ENCODE measurements around the gene ZNF385A. TPM values are rescaled to one million over a fixed set of nuclear protein-coding genes. Genes with fewer than 3 reads are reported as not detected.

ZNF385A gene
- total RNA-seq, 1 experiment from 2014 or later, result 5.7 TPM

DNA sequence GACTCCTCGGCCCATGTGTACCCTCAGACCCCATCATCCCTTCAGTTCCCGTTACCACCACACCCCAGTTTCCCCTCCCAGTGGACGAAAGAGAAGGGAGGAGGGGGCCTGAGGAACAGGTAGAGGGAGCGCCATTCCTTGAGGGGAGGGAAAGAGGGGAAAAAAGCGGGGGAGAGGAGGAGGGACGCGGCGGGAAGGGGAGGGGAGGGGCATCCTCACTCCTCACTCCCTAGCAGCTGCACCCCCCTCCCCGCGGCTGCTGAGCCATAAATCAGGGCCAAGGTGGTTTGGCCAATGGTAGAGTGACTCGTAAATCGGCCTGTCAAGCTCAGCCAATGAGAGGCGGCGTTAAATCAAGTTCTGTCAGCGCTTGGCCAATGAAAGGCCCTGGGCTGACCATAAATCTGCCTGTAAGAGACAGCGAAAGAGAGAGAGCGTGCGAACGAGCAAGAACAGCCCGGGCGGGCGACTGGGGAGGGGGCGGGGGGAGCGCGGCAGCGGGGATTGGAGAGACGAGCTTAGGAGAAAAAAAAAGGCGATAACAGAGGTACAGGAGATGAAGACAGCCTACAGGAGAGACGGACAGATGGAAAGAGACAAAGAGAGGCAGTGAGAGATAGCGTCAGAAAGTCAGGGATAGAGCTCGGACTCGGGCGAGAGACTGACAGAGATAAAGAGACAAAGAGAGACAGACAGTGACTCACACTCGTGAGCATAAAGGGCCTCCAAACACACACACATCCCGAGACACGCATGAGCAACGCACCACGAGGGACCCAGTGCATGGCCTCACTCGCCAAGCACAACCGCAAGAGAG lies 25.4 kb downstream of the ZNF385A start:
- no peak overlapping the region for H2BK5ac ChIP-seq (ENCODE audit: insufficient read length, low read length)
- no peak overlapping the region for H3K27ac ChIP-seq (ENCODE audit: insufficient read length, low read depth, low read length)
- no peak overlapping the region for H3T11ph ChIP-seq (ENCODE audit: low read length)
- H3K23ac ChIP-seq (ENCODE audit: insufficient read length, low read depth, low read length), result no peak overlapping the region
- Mint-ChIP-seq H3K27ac (no peak overlapping the region), H3K9me3 (no peaks in the 10 kb centered on the region), H3K36me3 (ENCODE audit: insufficient read depth in 1 of 3, low read depth in 3 of 3) (no peaks in the 10 kb centered on the region; a peak in 1 of 7 replicates), H3K27me3 (ENCODE audit: low read depth) (peaks cover 15% of the 10 kb centered on the region), H3K4me3 (no peak overlapping the region), H3K4me1 (peaks cover 6 to 7% of the 10 kb centered on the region in 2 experiments)
- H3K9me3 ChIP-seq (ENCODE audit: control insufficient read depth, low read depth, low read length), result no peaks in the 10 kb centered on the region
- no peak overlapping the region for H2BK120ac ChIP-seq (ENCODE audit: low read depth, low read length, poor library complexity, severe bottlenecking)
- H3K79me1 ChIP-seq (ENCODE audit: insufficient read depth, low read depth, low read length, poor library complexity, severe bottlenecking), result no peaks in the 10 kb centered on the region
- H4K8ac ChIP-seq (replicated peaks; ENCODE audit: insufficient read length, low read depth, low read length), result no peak overlapping the region
- H3K4ac ChIP-seq (ENCODE audit: low read depth, low read length), result no peak overlapping the region
- H2AFZ ChIP-seq (ENCODE audit: low read length), result no peak overlapping the region
- no peak overlapping the region for H2BK20ac ChIP-seq (ENCODE audit: low read depth, low read length, poor library complexity, severe bottlenecking)
- peaks cover 3% of the 10 kb centered on the region for H4K20me1 ChIP-seq (ENCODE audit: control insufficient read depth, insufficient read depth, insufficient read length)
- DNase-seq, result peak; percentile 100
- H2BK15ac ChIP-seq (ENCODE audit: low read depth, low read length), result no peak overlapping the region
- no peaks in the 10 kb centered on the region for H3K79me2 ChIP-seq (ENCODE audit: insufficient read depth, low read length)
- H3K4me1 ChIP-seq (ENCODE audit: insufficient read depth, low read length), result peaks cover 5% of the 10 kb centered on the region; the same call in 1 of the 2 replicates
- WGBS (ENCODE audit: extremely low coverage, insufficient read length, low lambda C conversion rate), result no CpG with 5 or more reads among the region's 40 CpGs
- H2AK5ac ChIP-seq (ENCODE audit: insufficient read length, low read length), result no peak overlapping the region
- H3K4me2 ChIP-seq (ENCODE audit: insufficient read depth, insufficient read length, low read length), result peak overlapping the region; percentile 98
- H3K23me2 ChIP-seq (ENCODE audit: insufficient read length, low read depth, low read length, poor library complexity, severe bottlenecking), result peaks cover 11% of the 10 kb centered on the region
- H2BK12ac ChIP-seq (ENCODE audit: insufficient read length, low read depth, low read length), result no peak overlapping the region
- H3K9ac ChIP-seq (ENCODE audit: extremely low read depth, insufficient read length, low read length), result peak overlapping the region; percentile 59
- no peaks in the 10 kb centered on the region for H3K27me3 ChIP-seq (ENCODE audit: insufficient read depth, low read length)
- H3K18ac ChIP-seq (ENCODE audit: insufficient read length, low read depth, low read length), result peak overlapping the region; percentile 15
- H3K56ac ChIP-seq (ENCODE audit: insufficient read length, low read depth, low read length), result no peak overlapping the region
- H4K91ac ChIP-seq (ENCODE audit: insufficient read length, low read depth, low read length), result no peak overlapping the region
- no peak overlapping the region for H4K5ac ChIP-seq (ENCODE audit: insufficient read length, low read depth, low read length)
- TF ChIP-seq, protein P1, sequence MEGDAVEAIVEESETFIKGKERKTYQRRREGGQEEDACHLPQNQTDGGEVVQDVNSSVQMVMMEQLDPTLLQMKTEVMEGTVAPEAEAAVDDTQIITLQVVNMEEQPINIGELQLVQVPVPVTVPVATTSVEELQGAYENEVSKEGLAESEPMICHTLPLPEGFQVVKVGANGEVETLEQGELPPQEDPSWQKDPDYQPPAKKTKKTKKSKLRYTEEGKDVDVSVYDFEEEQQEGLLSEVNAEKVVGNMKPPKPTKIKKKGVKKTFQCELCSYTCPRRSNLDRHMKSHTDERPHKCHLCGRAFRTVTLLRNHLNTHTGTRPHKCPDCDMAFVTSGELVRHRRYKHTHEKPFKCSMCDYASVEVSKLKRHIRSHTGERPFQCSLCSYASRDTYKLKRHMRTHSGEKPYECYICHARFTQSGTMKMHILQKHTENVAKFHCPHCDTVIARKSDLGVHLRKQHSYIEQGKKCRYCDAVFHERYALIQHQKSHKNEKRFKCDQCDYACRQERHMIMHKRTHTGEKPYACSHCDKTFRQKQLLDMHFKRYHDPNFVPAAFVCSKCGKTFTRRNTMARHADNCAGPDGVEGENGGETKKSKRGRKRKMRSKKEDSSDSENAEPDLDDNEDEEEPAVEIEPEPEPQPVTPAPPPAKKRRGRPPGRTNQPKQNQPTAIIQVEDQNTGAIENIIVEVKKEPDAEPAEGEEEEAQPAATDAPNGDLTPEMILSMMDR (conservative IDR thresholded peaks at IDR 0.05), result no peak
- no peak overlapping the region for H3K14ac ChIP-seq (ENCODE audit: insufficient read depth, low read length)
